Calu3 (cell line): Measurements from ENCODE around the gene SLF1. TPM values are rescaled to one million over a fixed set of nuclear protein-coding genes. Genes with fewer than 3 reads are reported as not detected.

Experiments
- BruUV-seq: library from RNA; stranded (reverse); fragments of 400-500 nt; replicated peaks from 2 replicates; lab custom pipeline; 2021; lab: Mats Ljungman, UMichigan
- CTCF ChIA-PET: fragments of 300-600 bp; sonication (Branson Sonifier 250); formaldehyde crosslinking; loops from one replicate; lab custom pipeline; 2022; ENCODE audit warnings: antibody characterized with exemption; lab: Charles Lee
- DNase-seq: peaks from one replicate; pipeline ENCODE4 v3.0.0; 2022
- H3K27ac Mint-ChIP-seq: one replicate; pipeline ENCODE4 v1.8.0; 2022; ENCODE audit warnings: mixed read lengths; ENCODE audit not compliant: unreplicated experiment
- H3K27me3 Mint-ChIP-seq: one replicate; pipeline ENCODE4 v1.8.0; 2022; ENCODE audit warnings: mixed read lengths; ENCODE audit not compliant: unreplicated experiment
- H3K36me3 Mint-ChIP-seq: one replicate; pipeline ENCODE4 v1.8.0; 2022; ENCODE audit warnings: mild to moderate bottlenecking, moderate library complexity, mixed read lengths; ENCODE audit not compliant: insufficient read depth, unreplicated experiment
- H3K4me1 Mint-ChIP-seq: one replicate; pipeline ENCODE4 v1.8.0; 2022; ENCODE audit warnings: mild to moderate bottlenecking, low read depth, mixed read lengths; ENCODE audit not compliant: unreplicated experiment
- H3K4me3 Mint-ChIP-seq: one replicate; pipeline ENCODE4 v1.8.0; 2022; ENCODE audit warnings: mild to moderate bottlenecking, low read depth, moderate library complexity, mixed read lengths; ENCODE audit not compliant: unreplicated experiment
- H3K9me3 Mint-ChIP-seq: one replicate; pipeline ENCODE4 v1.8.0; 2022; ENCODE audit warnings: low read depth, mixed read lengths; ENCODE audit not compliant: unreplicated experiment
- CTCF ChIP-seq: fragments of 200-600 bp; IDR thresholded peaks from one replicate; pipeline ENCODE4 v1.8.0; 2022; ENCODE audit warnings: antibody characterized with exemption; ENCODE audit not compliant: unreplicated experiment
- intact Hi-C: fragments of 100-400 bp; cut with micrococcal nuclease; formaldehyde crosslinking; loops from one replicate; pipeline ENCODE4 v1.10.0; 2022; ENCODE audit not compliant: unreplicated experiment
- total RNA-seq: library from RNA; stranded (reverse); gene quantifications from 2 replicates; pipeline ENCODE4 v1.2.3, GENCODE V29; 2022

SLF1 gene
- total RNA-seq, 1 experiment from 2014 or later, result 17.9 TPM

- no peak for TF ChIP-seq CTCF
- H3K4me3 Mint-ChIP-seq, result no peak overlapping the region
- H3K9me3 Mint-ChIP-seq, result no peaks in the 10 kb centered on the region
- no TSS peak for BruUV-seq
- DNase-seq, result no peak
- no peaks in the 10 kb centered on the region for H3K27me3 Mint-ChIP-seq
- no peak overlapping the region for H3K27ac Mint-ChIP-seq
- CTCF ChIA-PET, result no interaction called here
- no peaks in the 10 kb centered on the region for H3K4me1 Mint-ChIP-seq
- intact Hi-C loops, result loop anchor here (10.0 kb wide), 1 partner anchor 780 kb away; no protein-coding TSS in a partner anchor
- H3K36me3 Mint-ChIP-seq, result no peaks in the 10 kb centered on the region
Measured at GRCh38 chr5:94694671-94695070, 76.2 kb downstream of the SLF1 start.

GRCh38 chr5:94698197-94698596, 79.7 kb downstream of the SLF1 start:
- no peak overlapping the region for H3K27ac Mint-ChIP-seq
- no peak for DNase-seq
- H3K27me3 Mint-ChIP-seq, result no peaks in the 10 kb centered on the region
- H3K36me3 Mint-ChIP-seq, result no peaks in the 10 kb centered on the region
- no peak overlapping the region for H3K4me3 Mint-ChIP-seq
- CTCF ChIA-PET, result no interaction called here
- BruUV-seq, result no TSS peak
- intact Hi-C loops, result loop anchor here (10.0 kb wide), 1 partner anchor 783 kb away; no protein-coding TSS in a partner anchor
- no peaks in the 10 kb centered on the region for H3K4me1 Mint-ChIP-seq
- TF ChIP-seq CTCF, result no peak
- H3K9me3 Mint-ChIP-seq, result no peaks in the 10 kb centered on the region

- Mint-ChIP-seq H3K4me1 (no peaks in the 10 kb centered on the region), H3K27ac (no peak overlapping the region), H3K9me3 (no peaks in the 10 kb centered on the region), H3K27me3 (no peaks in the 10 kb centered on the region), H3K36me3 (no peaks in the 10 kb centered on the region), H3K4me3 (no peak overlapping the region)
- no peak for TF ChIP-seq CTCF
- DNase-seq, result no peak
- intact Hi-C loops, result loop anchor here (10.0 kb wide), 1 partner anchor 785 kb away; no protein-coding TSS in a partner anchor
- BruUV-seq, result no TSS peak
- CTCF ChIA-PET, result no interaction called here
Measured at GRCh38 chr5:94699562-94699961, 81.1 kb downstream of the SLF1 start.

GRCh38 chr5:94700592-94700991, 82.1 kb downstream of the SLF1 start:
- H3K27ac Mint-ChIP-seq, result no peak overlapping the region
- BruUV-seq, result no TSS peak
- H3K36me3 Mint-ChIP-seq, result no peaks in the 10 kb centered on the region
- no peak for TF ChIP-seq CTCF
- no peak for DNase-seq
- no peaks in the 10 kb centered on the region for H3K9me3 Mint-ChIP-seq
- no peaks in the 10 kb centered on the region for H3K27me3 Mint-ChIP-seq
- intact Hi-C loops, result no loop called here
- no peaks in the 10 kb centered on the region for H3K4me1 Mint-ChIP-seq
- no peak overlapping the region for H3K4me3 Mint-ChIP-seq
- CTCF ChIA-PET, result no interaction called here
